HepG2 (cell line): ENCODE results near the gene VPS18. TPM values are rescaled to one million over a fixed set of nuclear protein-coding genes. Genes with fewer than 3 reads are reported as not detected.
A peak's percentile ranks its signal among the peaks of the same experiment; 100 is the strongest.

Experiments
- CEBPB ChIP-seq: IDR thresholded peaks from 2 replicates; pipeline ENCODE4 v1.6.1; 2011; ENCODE audit warnings: low read depth, low read length, improper control_type of control experiment, borderline replicate concordance
- FIP1L1 ChIP-seq: fragments of 200-400 bp; formaldehyde crosslinking; IDR thresholded peaks from 2 replicates; pipeline ENCODE4 v1.6.1; 2018; ENCODE audit warnings: low read depth, mild to moderate bottlenecking, low read length, moderate library complexity, borderline replicate concordance; ENCODE audit not compliant: insufficient read depth
- MXD4 ChIP-seq: IDR thresholded peaks from 2 replicates; pipeline ENCODE4 v1.6.1; 2016; ENCODE audit warnings: mild to moderate bottlenecking, missing biosample characterization, missing genetic modification reagents
- NFIC ChIP-seq: IDR thresholded peaks from 2 replicates; pipeline ENCODE4 v1.6.1; 2012; ENCODE audit warnings: mild to moderate bottlenecking, low read length, inconsistent platforms
- NFRKB ChIP-seq: fragments of 450-650 bp; IDR thresholded peaks from 2 replicates; pipeline ENCODE4 v1.6.1; 2017
- NFYC ChIP-seq: IDR thresholded peaks from 2 replicates; pipeline ENCODE4 v1.6.1; 2016; ENCODE audit warnings: missing genetic modification reagents, missing compliant biosample characterization
- NR2C2 ChIP-seq: sonication (generic); formaldehyde crosslinking; IDR thresholded peaks from 2 replicates; pipeline ENCODE4 v1.4.0; 2020; ENCODE audit warnings: missing genetic modification reagents, mild to moderate bottlenecking, moderate library complexity, borderline replicate concordance
- TAF1 ChIP-seq: sonication (generic); formaldehyde crosslinking; IDR thresholded peaks from 2 replicates; pipeline ENCODE4 v1.4.0; 2020; ENCODE audit warnings: missing genetic modification reagents
- ZNF335 ChIP-seq: sonication (generic); formaldehyde crosslinking; IDR thresholded peaks from 2 replicates; pipeline ENCODE4 v1.4.0; 2020; ENCODE audit warnings: missing genetic modification reagents
- ZNF501 ChIP-seq: sonication (generic); formaldehyde crosslinking; IDR thresholded peaks from 2 replicates; pipeline ENCODE4 v1.5.1; 2020; ENCODE audit warnings: mild to moderate bottlenecking, moderate library complexity, missing genetic modification reagents
- polyA plus RNA-seq, 8 experiments: library from polyadenylated mRNA; depleted of rRNA in 3 of 8; stranded (reverse) in 7 of 8; unstranded in 1 of 8; fragments of >200 nt; fragmentation: Illumina TruSeq in 4 of 8; extraction: Trizol in 4 of 8; gene quantifications; 2 replicates each; pipeline versions ENCODE4 v1.2.1 to v1.2.3, GENCODE V29; 2011 to 2016; ENCODE audit warnings: low read depth in 4 of 8, missing spikeins in 1 of 8, mixed read lengths in 1 of 8; ENCODE audit not compliant: insufficient read depth in 1 of 8
- total RNA-seq, 5 experiments: library from RNA; depleted of rRNA; stranded (reverse); fragments of >200 nt; fragmentation: Illumina TruSeq; extraction: Trizol; gene quantifications; 2 replicates each; pipeline ENCODE4 v1.2.3, GENCODE V29; 2016; ENCODE audit warnings: low read depth in 1 of 5
- TF ChIP-seq, protein P1 (sequence below): sonication (generic); formaldehyde crosslinking; IDR thresholded peaks from 2 replicates; pipeline ENCODE4 v1.4.0; 2020; ENCODE audit warnings: mild to moderate bottlenecking, missing genetic modification reagents
- TF ChIP-seq, protein P2 (sequence below): IDR thresholded peaks from 2 replicates; pipeline ENCODE4 v1.6.1; 2016
- TF ChIP-seq, protein P3 (sequence below), 2 experiments: fragments of 450-650 bp in 1 of 2; sonication (generic) in 1 of 2; formaldehyde crosslinking; IDR thresholded peaks; 2 replicates each; pipeline versions ENCODE4 v1.5.0 to v1.8.0; 2020 to 2022; ENCODE audit warnings: mild to moderate bottlenecking in 1 of 2, missing genetic modification reagents in 1 of 2
- TF ChIP-seq, protein P4 (sequence below): sonication (generic); formaldehyde crosslinking; IDR thresholded peaks from 2 replicates; pipeline ENCODE4 v1.5.0; 2020; ENCODE audit warnings: missing genetic modification reagents
- TF ChIP-seq, protein P5 (sequence below): IDR thresholded peaks from 2 replicates; pipeline ENCODE4 v1.6.1; 2016; ENCODE audit warnings: low read depth, control low read depth
- TF ChIP-seq, protein P6 (sequence below): sonication (generic); formaldehyde crosslinking; IDR thresholded peaks from 2 replicates; pipeline ENCODE4 v1.8.1; 2023; ENCODE audit warnings: missing genetic modification reagents, mild to moderate bottlenecking, borderline replicate concordance

The VPS18 gene
- total and polyA plus RNA-seq, 2 of the 13 experiments (the other 11 are each of a cell fraction or from before 2014, with no cell fraction given), result 5.8 to 17.0 TPM

DNA sequence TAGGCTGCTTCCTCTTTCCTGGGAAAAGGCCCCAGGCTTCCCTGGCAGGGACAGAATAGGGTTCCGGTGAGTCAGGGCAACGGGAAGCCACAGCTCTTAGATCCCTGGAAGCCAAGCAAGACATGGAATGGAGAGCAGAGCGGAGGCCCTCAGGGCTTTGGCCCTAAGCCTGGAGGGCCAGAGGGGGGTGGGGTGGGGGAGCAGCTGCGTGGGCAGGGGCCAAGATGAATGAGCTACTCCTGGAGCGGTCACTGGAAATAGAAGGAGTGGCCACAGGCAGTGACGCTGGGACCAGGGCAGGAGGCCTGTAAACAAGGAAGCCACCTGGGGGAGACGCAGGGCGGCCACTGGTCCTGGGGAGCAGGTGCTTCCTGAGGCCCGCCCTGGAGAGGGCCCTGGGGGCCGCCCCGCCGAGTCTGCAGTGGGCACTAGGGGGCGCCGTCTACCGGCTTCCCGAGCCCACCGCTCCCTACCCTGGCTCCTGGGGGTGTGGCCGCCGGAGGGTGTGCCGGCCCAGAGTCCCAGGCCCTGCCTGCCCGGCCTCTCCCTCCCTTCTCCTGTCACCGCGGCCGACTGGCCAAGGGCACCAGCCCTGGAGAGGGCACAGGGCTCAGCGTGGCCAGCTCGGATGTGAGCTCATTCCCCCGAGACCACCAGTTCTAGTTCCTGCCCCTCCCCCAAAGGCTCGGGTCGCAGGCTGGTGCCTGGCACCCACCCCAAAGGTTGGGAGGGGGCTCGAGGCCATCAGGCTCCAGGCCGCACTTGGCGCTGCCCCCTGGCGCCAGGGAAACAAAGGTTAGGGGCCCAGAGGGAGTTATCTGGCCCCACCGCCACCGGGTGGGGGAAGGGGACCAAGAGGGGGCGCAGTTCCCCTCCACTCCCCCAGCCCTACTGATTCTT lies 12.1 kb downstream of the VPS18 start (continued):
- TF ChIP-seq FIP1L1 (no peak), ZNF335 (CRISPR knock-in tag) (no peak), ZNF501 (0 out of 2 replicates have a peak, but pooled peaks have one; percentile 15), NR2C2 (CRISPR knock-in tag) (no peak), MXD4 (no peak), NFIC (no peak), NFYC (CRISPR knock-in tag) (no peak), TAF1 (CRISPR knock-in tag) (no peak), CEBPB (no peak), NFRKB (no peak)
- TF ChIP-seq, protein P1, sequence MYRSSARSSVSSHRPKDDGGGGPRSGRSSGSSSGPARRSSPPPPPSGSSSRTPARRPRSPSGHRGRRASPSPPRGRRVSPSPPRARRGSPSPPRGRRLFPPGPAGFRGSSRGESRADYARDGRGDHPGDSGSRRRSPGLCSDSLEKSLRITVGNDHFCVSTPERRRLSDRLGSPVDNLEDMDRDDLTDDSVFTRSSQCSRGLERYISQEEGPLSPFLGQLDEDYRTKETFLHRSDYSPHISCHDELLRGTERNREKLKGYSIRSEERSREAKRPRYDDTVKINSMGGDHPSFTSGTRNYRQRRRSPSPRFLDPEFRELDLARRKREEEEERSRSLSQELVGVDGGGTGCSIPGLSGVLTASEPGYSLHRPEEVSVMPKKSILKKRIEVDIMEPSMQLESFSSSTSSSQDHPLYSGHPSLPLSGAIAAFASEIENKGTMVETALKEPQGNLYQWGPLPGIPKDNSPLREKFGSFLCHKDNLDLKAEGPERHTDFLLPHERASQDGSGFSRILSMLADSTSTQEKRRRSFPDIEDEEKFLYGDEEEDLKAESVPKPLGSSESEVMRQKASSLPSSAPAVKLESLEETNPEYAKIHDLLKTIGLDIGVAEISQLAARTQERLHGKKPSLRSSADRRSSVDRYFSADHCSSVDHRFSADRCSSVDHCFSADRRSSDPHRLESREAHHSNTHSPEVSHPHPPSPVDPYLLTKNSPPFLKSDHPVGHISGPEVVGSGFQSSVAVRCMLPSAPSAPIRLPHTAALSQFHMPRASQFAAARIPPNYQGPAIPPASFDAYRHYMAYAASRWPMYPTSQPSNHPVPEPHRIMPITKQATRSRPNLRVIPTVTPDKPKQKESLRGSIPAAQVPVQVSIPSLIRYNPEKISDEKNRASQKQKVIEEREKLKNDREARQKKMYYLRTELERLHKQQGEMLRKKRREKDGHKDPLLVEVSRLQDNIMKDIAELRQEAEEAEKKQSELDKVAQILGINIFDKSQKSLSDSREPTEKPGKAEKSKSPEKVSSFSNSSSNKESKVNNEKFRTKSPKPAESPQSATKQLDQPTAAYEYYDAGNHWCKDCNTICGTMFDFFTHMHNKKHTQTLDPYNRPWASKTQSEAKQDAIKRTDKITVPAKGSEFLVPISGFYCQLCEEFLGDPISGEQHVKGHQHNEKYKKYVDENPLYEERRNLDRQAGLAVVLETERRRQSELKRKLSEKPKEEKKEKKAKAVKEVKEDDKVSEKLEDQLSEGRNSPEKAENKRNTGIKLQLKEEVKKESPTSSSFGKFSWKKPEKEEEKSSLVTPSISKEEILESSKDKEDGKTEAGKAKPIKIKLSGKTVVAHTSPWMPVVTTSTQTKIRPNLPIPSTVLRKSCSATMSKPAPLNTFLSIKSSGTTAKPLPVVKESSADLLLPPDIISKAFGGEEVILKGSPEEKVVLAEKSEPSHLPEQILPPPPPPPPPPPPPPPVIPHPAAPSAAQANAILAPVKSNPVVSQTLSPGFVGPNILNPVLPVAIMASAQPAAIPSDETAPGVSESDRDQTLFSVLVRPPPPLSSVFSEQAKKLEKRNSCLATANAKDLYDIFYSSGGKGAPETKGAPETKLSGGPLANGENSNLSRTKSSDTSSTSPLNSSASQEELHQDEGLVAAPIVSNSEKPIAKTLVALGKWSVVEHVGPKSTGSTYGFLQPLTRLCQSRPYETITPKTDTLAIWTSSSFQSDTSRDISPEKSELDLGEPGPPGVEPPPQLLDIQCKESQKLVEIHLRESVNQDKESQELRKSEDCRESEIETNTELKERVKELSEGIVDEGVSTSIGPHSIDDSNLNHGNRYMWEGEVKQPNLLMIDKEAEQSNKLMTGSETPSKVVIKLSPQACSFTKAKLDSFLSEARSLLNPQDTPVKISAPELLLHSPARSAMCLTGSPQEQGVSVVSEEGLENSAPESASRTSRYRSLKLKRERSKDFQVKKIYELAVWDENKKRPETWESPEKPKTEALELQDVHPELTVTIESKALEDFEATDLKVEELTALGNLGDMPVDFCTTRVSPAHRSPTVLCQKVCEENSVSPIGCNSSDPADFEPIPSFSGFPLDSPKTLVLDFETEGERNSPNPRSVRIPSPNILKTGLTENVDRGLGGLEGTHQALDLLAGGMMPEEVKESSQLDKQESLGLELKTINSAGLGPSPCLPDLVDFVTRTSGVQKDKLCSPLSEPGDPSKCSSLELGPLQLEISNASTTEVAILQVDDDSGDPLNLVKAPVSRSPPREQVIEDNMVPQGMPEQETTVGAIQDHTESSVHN, result no peak
- TF ChIP-seq, protein P2, sequence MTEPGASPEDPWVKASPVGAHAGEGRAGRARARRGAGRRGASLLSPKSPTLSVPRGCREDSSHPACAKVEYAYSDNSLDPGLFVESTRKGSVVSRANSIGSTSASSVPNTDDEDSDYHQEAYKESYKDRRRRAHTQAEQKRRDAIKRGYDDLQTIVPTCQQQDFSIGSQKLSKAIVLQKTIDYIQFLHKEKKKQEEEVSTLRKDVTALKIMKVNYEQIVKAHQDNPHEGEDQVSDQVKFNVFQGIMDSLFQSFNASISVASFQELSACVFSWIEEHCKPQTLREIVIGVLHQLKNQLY (CRISPR knock-in tag), result no peak
- TF ChIP-seq, protein P3, sequence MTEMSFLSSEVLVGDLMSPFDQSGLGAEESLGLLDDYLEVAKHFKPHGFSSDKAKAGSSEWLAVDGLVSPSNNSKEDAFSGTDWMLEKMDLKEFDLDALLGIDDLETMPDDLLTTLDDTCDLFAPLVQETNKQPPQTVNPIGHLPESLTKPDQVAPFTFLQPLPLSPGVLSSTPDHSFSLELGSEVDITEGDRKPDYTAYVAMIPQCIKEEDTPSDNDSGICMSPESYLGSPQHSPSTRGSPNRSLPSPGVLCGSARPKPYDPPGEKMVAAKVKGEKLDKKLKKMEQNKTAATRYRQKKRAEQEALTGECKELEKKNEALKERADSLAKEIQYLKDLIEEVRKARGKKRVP (CRISPR knock-in tag; IDR thresholded peaks at IDR 0.05), result no peak
- TF ChIP-seq, protein P4, sequence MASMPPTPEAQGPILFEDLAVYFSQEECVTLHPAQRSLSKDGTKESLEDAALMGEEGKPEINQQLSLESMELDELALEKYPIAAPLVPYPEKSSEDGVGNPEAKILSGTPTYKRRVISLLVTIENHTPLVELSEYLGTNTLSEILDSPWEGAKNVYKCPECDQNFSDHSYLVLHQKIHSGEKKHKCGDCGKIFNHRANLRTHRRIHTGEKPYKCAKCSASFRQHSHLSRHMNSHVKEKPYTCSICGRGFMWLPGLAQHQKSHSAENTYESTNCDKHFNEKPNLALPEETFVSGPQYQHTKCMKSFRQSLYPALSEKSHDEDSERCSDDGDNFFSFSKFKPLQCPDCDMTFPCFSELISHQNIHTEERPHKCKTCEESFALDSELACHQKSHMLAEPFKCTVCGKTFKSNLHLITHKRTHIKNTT (CRISPR knock-in tag), result no peak
- TF ChIP-seq, protein P5, sequence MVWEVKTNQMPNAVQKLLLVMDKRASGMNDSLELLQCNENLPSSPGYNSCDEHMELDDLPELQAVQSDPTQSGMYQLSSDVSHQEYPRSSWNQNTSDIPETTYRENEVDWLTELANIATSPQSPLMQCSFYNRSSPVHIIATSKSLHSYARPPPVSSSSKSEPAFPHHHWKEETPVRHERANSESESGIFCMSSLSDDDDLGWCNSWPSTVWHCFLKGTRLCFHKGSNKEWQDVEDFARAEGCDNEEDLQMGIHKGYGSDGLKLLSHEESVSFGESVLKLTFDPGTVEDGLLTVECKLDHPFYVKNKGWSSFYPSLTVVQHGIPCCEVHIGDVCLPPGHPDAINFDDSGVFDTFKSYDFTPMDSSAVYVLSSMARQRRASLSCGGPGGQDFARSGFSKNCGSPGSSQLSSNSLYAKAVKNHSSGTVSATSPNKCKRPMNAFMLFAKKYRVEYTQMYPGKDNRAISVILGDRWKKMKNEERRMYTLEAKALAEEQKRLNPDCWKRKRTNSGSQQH, result peak; percentile 25; the same call in 1 of the 2 replicates
- TF ChIP-seq, protein P6, sequence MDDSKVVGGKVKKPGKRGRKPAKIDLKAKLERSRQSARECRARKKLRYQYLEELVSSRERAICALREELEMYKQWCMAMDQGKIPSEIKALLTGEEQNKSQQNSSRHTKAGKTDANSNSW, result no peak
